Trophoblast cell (in vitro differentiated cells and primary cell): ENCODE results near the gene ATF7.

Experiments
- DNase-seq, 2 donors: peaks; one replicate each; pipeline ENCODE4 v3.0.0-alpha.2; 2016
- H2AFZ ChIP-seq: 2 replicates; pipeline ENCODE4 v1.6.1; 2013; ENCODE audit warnings: low read length, moderate library complexity, mild to moderate bottlenecking; ENCODE audit not compliant: insufficient read depth, poor library complexity
- H2AK5ac ChIP-seq: 2 replicates; pipeline ENCODE4 v1.6.1; 2013; ENCODE audit warnings: mild to moderate bottlenecking, low read length
- H2BK120ac ChIP-seq: 2 replicates; pipeline ENCODE4 v1.6.1; 2013; ENCODE audit warnings: low read length, mild to moderate bottlenecking, moderate library complexity; ENCODE audit not compliant: insufficient read depth, poor library complexity
- H2BK12ac ChIP-seq: 2 replicates; pipeline ENCODE4 v1.6.1; 2013; ENCODE audit warnings: mild to moderate bottlenecking, low read length, moderate library complexity
- H2BK5ac ChIP-seq: 2 replicates; pipeline ENCODE4 v1.6.1; 2013; ENCODE audit warnings: low read length, low read depth, moderate library complexity, mild to moderate bottlenecking; ENCODE audit not compliant: poor library complexity
- H3K14ac ChIP-seq: 2 replicates; pipeline ENCODE4 v1.6.1; 2013; ENCODE audit warnings: mild to moderate bottlenecking, low read length
- H3K18ac ChIP-seq: 2 replicates; pipeline ENCODE4 v1.6.1; 2013; ENCODE audit warnings: mild to moderate bottlenecking, low read length
- H3K23ac ChIP-seq: 2 replicates; pipeline ENCODE4 v1.6.1; 2013; ENCODE audit warnings: low read length
- H3K27ac ChIP-seq: 2 replicates; pipeline ENCODE4 v1.5.1; 2013; ENCODE audit warnings: low read depth, mild to moderate bottlenecking, inconsistent platforms, low read length, moderate library complexity
- H3K27me3 ChIP-seq: 2 replicates; pipeline ENCODE4 v1.6.1; 2013; ENCODE audit warnings: inconsistent platforms, mild to moderate bottlenecking, low read length, moderate library complexity; ENCODE audit not compliant: insufficient read depth
- H3K36me3 ChIP-seq, 2 experiments: 1 replicate in 1 of 2; 2 replicates in 1 of 2; pipeline ENCODE4 v1.6.1; 2013; ENCODE audit warnings: low read length in 2 of 2, mild to moderate bottlenecking in 2 of 2, moderate library complexity in 1 of 2; ENCODE audit not compliant: insufficient read depth in 2 of 2, control insufficient read depth in 1 of 2
- H3K4ac ChIP-seq: 2 replicates; pipeline ENCODE4 v1.6.1; 2013; ENCODE audit warnings: low read depth, mild to moderate bottlenecking, low read length, moderate library complexity
- H3K4me1 ChIP-seq, 2 experiments: 1 replicate in 1 of 2; 2 replicates in 1 of 2; pipeline ENCODE4 v1.6.1; 2013; ENCODE audit warnings: low read length in 2 of 2, mild to moderate bottlenecking in 2 of 2, moderate library complexity in 1 of 2; ENCODE audit not compliant: insufficient read depth in 2 of 2, control insufficient read depth in 1 of 2
- H3K4me2 ChIP-seq: 2 replicates; pipeline ENCODE4 v1.6.1; 2013; ENCODE audit warnings: inconsistent platforms, mild to moderate bottlenecking, low read length, moderate library complexity
- H3K4me3 ChIP-seq: 2 replicates; pipeline ENCODE4 v1.5.1; 2013; ENCODE audit warnings: mild to moderate bottlenecking, low read depth, low read length, inconsistent platforms
- H3K79me1 ChIP-seq: one replicate; pipeline ENCODE4 v1.6.1; 2013; ENCODE audit warnings: low read length
- H3K79me2 ChIP-seq: 2 replicates; pipeline ENCODE4 v1.6.1; 2013; ENCODE audit warnings: low read length, mild to moderate bottlenecking; ENCODE audit not compliant: control insufficient read depth, insufficient read depth, poor library complexity
- H3K9ac ChIP-seq: 2 replicates; pipeline ENCODE4 v1.6.1; 2013; ENCODE audit warnings: mild to moderate bottlenecking, low read length
- H3K9me3 ChIP-seq: 2 replicates; pipeline ENCODE4 v1.6.1; 2013; ENCODE audit warnings: low read depth, mild to moderate bottlenecking, control low read depth, inconsistent platforms, low read length; ENCODE audit not compliant: insufficient read depth
- H4K12ac ChIP-seq: 2 replicates; pipeline ENCODE4 v1.6.1; 2013; ENCODE audit warnings: low read depth, mild to moderate bottlenecking, low read length, moderate library complexity
- H4K8ac ChIP-seq: 2 replicates; pipeline ENCODE4 v1.6.1; 2013; ENCODE audit warnings: low read depth, mild to moderate bottlenecking, low read length, moderate library complexity
- H4K91ac ChIP-seq: one replicate; pipeline ENCODE4 v1.6.1; 2013; ENCODE audit warnings: low read depth, mild to moderate bottlenecking, low read length, moderate library complexity
- WGBS: extraction: QIAGEN DNeasy Blood & Tissue Kit; methylation state at CpG from one replicate; pipeline ENCODE4 v1.1.7; 2013; ENCODE audit warnings: missing lambda C conversion rate; ENCODE audit not compliant: insufficient read length, insufficient coverage; ENCODE audit errors: extremely low coverage; 5-methylcytosine and 5-hydroxymethylcytosine counted together

The ATF7 gene

GRCh38 chr12:53498235-53498630 lies 127.9 kb downstream of the ATF7 start:
- no peak overlapping the region for H3K4me2 ChIP-seq
- H2AK5ac ChIP-seq, result no peak overlapping the region
- no peak overlapping the region for H2BK5ac ChIP-seq
- no peak overlapping the region for H4K91ac ChIP-seq
- no peak overlapping the region for H2BK120ac ChIP-seq
- WGBS, result no CpG with 5 or more reads among the region's 2 CpGs
- H3K4me1 ChIP-seq, result peaks cover 24 to 35% of the 10 kb centered on the region in 2 experiments
- no peak overlapping the region for H3K18ac ChIP-seq
- H3K79me2 ChIP-seq, result peaks cover 8% of the 10 kb centered on the region
- H2BK12ac ChIP-seq, result no peak overlapping the region
- H3K27ac ChIP-seq, result no peak overlapping the region
- no peak overlapping the region for H2AFZ ChIP-seq
- H3K36me3 ChIP-seq, result peaks cover 0 to 4% of the 10 kb centered on the region in 2 experiments
- H3K9me3 ChIP-seq, result peaks cover 2% of the 10 kb centered on the region
- H3K79me1 ChIP-seq, result peaks cover 24% of the 10 kb centered on the region
- H3K4ac ChIP-seq, result no peak overlapping the region
- no peak for DNase-seq
- H4K8ac ChIP-seq, result no peak overlapping the region
- no peak overlapping the region for H3K23ac ChIP-seq
- no peak overlapping the region for H3K14ac ChIP-seq
- no peaks in the 10 kb centered on the region for H3K27me3 ChIP-seq
- no peak overlapping the region for H3K4me3 ChIP-seq
- no peak overlapping the region for H4K12ac ChIP-seq
- H3K9ac ChIP-seq, result no peak overlapping the region

- no peak overlapping the region for H3K27ac ChIP-seq
- no peak overlapping the region for H2BK120ac ChIP-seq
- H3K79me2 ChIP-seq, result peaks cover 8% of the 10 kb centered on the region
- H4K91ac ChIP-seq, result no peak overlapping the region
- no peaks in the 10 kb centered on the region for H3K36me3 ChIP-seq
- no peak overlapping the region for H3K9ac ChIP-seq
- H3K14ac ChIP-seq, result no peak overlapping the region
- H3K18ac ChIP-seq, result no peak overlapping the region
- H2BK12ac ChIP-seq, result no peak overlapping the region
- H3K4me3 ChIP-seq, result no peak overlapping the region
- no peak overlapping the region for H4K12ac ChIP-seq
- no peak overlapping the region for H3K4ac ChIP-seq
- H4K8ac ChIP-seq, result no peak overlapping the region
- H2AFZ ChIP-seq, result no peak overlapping the region
- no peaks in the 10 kb centered on the region for H3K27me3 ChIP-seq
- H2BK5ac ChIP-seq, result no peak overlapping the region
- H3K9me3 ChIP-seq, result peaks cover 2% of the 10 kb centered on the region
- H3K23ac ChIP-seq, result no peak overlapping the region
- no peak overlapping the region for H3K4me2 ChIP-seq
- DNase-seq, result no peak
- peaks cover 30% of the 10 kb centered on the region for H3K79me1 ChIP-seq
- peaks cover 25 to 36% of the 10 kb centered on the region in 2 experiments for H3K4me1 ChIP-seq
- H2AK5ac ChIP-seq, result no peak overlapping the region
- WGBS, result no CpG with 5 or more reads among the region's 3 CpGs
Measured at GRCh38 chr12:53497461-53497860, 128.7 kb downstream of the ATF7 start.

GRCh38 chr12:53496752-53497032 lies 129.5 kb downstream of the ATF7 start:
- no peak overlapping the region for H2BK12ac ChIP-seq
- no peak overlapping the region for H2AFZ ChIP-seq
- H3K36me3 ChIP-seq, result no peaks in the 10 kb centered on the region
- no peak overlapping the region for H4K91ac ChIP-seq
- H3K79me2 ChIP-seq, result peaks cover 5% of the 10 kb centered on the region
- H3K9ac ChIP-seq, result no peak overlapping the region
- H3K9me3 ChIP-seq, result peaks cover 2% of the 10 kb centered on the region
- no peak overlapping the region for H2AK5ac ChIP-seq
- H4K8ac ChIP-seq, result no peak overlapping the region
- no peak overlapping the region for H2BK120ac ChIP-seq
- H3K4me3 ChIP-seq, result no peak overlapping the region
- no peak overlapping the region for H4K12ac ChIP-seq
- H3K23ac ChIP-seq, result no peak overlapping the region
- DNase-seq, result no peak
- H3K4ac ChIP-seq, result no peak overlapping the region
- no CpG with 5 or more reads among the region's 1 CpG for WGBS
- H3K4me1 ChIP-seq, result peaks cover 24 to 36% of the 10 kb centered on the region in 2 experiments
- H2BK5ac ChIP-seq, result no peak overlapping the region
- H3K27ac ChIP-seq, result no peak overlapping the region
- no peak overlapping the region for H3K18ac ChIP-seq
- no peak overlapping the region for H3K14ac ChIP-seq
- H3K79me1 ChIP-seq, result peaks cover 29% of the 10 kb centered on the region
- no peaks in the 10 kb centered on the region for H3K27me3 ChIP-seq
- H3K4me2 ChIP-seq, result no peak overlapping the region

GRCh38 chr12:53495903-53496751 lies 130.1 kb downstream of the ATF7 start:
- H3K4me2 ChIP-seq, result no peak overlapping the region
- DNase-seq, result peak in 1 of 2 donors; percentile 20
- H3K23ac ChIP-seq, result no peak overlapping the region
- no CpG with 5 or more reads among the region's 5 CpGs for WGBS
- H3K14ac ChIP-seq, result no peak overlapping the region
- H3K4me1 ChIP-seq, result peaks cover 22 to 33% of the 10 kb centered on the region in 2 experiments
- H4K8ac ChIP-seq, result peak overlapping the region; percentile 41
- no peaks in the 10 kb centered on the region for H3K9me3 ChIP-seq
- H2BK12ac ChIP-seq, result peak overlapping the region; percentile 11
- H3K4ac ChIP-seq, result no peak overlapping the region
- H2AFZ ChIP-seq, result peak overlapping the region; percentile 10
- H3K79me1 ChIP-seq, result peaks cover 24% of the 10 kb centered on the region
- H4K12ac ChIP-seq, result no peak overlapping the region
- H3K18ac ChIP-seq, result no peak overlapping the region
- peak overlapping the region; percentile 21 for H4K91ac ChIP-seq
- H3K27me3 ChIP-seq, result no peaks in the 10 kb centered on the region
- no peak overlapping the region for H3K9ac ChIP-seq
- H3K4me3 ChIP-seq, result no peak overlapping the region
- no peak overlapping the region for H2BK5ac ChIP-seq
- H3K36me3 ChIP-seq, result no peaks in the 10 kb centered on the region
- H3K79me2 ChIP-seq, result peaks cover under 1% of the 10 kb centered on the region
- H2AK5ac ChIP-seq, result no peak overlapping the region
- no peak overlapping the region for H3K27ac ChIP-seq
- no peak overlapping the region for H2BK120ac ChIP-seq
